GM12878 (cell line): ENCODE results near the gene IGF2BP2. TPM values are rescaled to one million over a fixed set of nuclear protein-coding genes. Genes with fewer than 3 reads are reported as not detected.

Source experiments
- ATAC-seq: fragments of 200-7000 bp; cut with Tn5 transposase; 3 replicates; pipeline ENCODE4 v1.9.1; 2020; ENCODE audit warnings: mild to moderate bottlenecking, moderate library complexity
- BruUV-seq: library from RNA; stranded (reverse); fragments of 400-500 nt; replicated peaks from 2 replicates; lab custom pipeline; 2021; lab: Mats Ljungman, UMichigan
- CTCF ChIA-PET: fragments of 300-600 bp; sonication (Branson Sonifier 250); formaldehyde crosslinking; extraction: SDS; loops from one replicate; lab custom pipeline; 2021; ENCODE audit warnings: inconsistent platforms; lab: Yijun Ruan, JAX
- POLR2A ChIA-PET: fragments of 350-600 bp; formaldehyde crosslinking; extraction: SDS; loops from one replicate; lab custom pipeline; 2021; ENCODE audit warnings: inconsistent platforms; lab: Charles Lee
- RAD21 ChIA-PET: fragments of 300-600 bp; sonication (Branson Sonifier 250); formaldehyde crosslinking; loops from one replicate; lab custom pipeline; 2023; ENCODE audit warnings: antibody characterized with exemption; ENCODE audit not compliant: unreplicated experiment; lab: Charles Lee
- SMC1A ChIA-PET: fragments of 300-600 bp; sonication (Branson Sonifier 250); formaldehyde crosslinking; loops from one replicate; lab custom pipeline; 2023; ENCODE audit not compliant: unreplicated experiment, uncharacterized antibody; lab: Charles Lee
- DNase-seq: peaks from one replicate; pipeline ENCODE4 v3.0.0-alpha.2; 2011; ENCODE audit warnings: low read depth, low spot score
- FAIRE-seq: peaks from 3 replicates; lab custom pipeline; 2011; peaks lifted over from hg19 to GRCh38; lab: Jason Lieb, UNC
- H2AFZ ChIP-seq: 2 replicates; pipeline ENCODE4 v1.6.0; 2011; ENCODE audit warnings: low read depth, low read length, control low read depth; ENCODE audit not compliant: control insufficient read depth
- H3K27ac ChIP-seq: 2 replicates; pipeline ENCODE4 v1.5.1; 2011; ENCODE audit warnings: control low read depth; ENCODE audit not compliant: control insufficient read depth, insufficient read depth
- H3K27me3 ChIP-seq, 2 experiments: replicated peaks in 1 of 2; 2 replicates each; pipeline versions ENCODE4 v1.6.0 to v1.6.1; 2011; ENCODE audit warnings: low read length in 1 of 2; ENCODE audit not compliant: control insufficient read depth in 2 of 2, insufficient read depth in 2 of 2
- H3K36me3 ChIP-seq, 2 experiments: 2 replicates each; pipeline ENCODE4 v1.5.1; 2011; ENCODE audit warnings: low read length in 1 of 2; ENCODE audit not compliant: control insufficient read depth in 2 of 2, insufficient read depth in 2 of 2
- H3K4me1 ChIP-seq: 2 replicates; pipeline ENCODE4 v1.6.1; 2011; ENCODE audit warnings: mild to moderate bottlenecking, low read length, moderate library complexity, mixed read lengths; ENCODE audit not compliant: control insufficient read depth, insufficient read depth
- H3K4me2 ChIP-seq: 2 replicates; pipeline ENCODE4 v1.6.0; 2011; ENCODE audit warnings: control low read depth; ENCODE audit not compliant: control insufficient read depth, insufficient read depth
- H3K4me3 ChIP-seq: fragments of 200-600 bp; sonication (generic); 2 replicates; pipeline ENCODE4 v1.5.1; 2016
- H3K79me2 ChIP-seq: 2 replicates; pipeline ENCODE4 v1.6.0; 2011; ENCODE audit warnings: low read length; ENCODE audit not compliant: control insufficient read depth, insufficient read depth
- H3K9ac ChIP-seq: 2 replicates; pipeline ENCODE4 v1.8.0; 2011; ENCODE audit warnings: low read length, control low read depth, mixed read lengths; ENCODE audit not compliant: control insufficient read depth, insufficient read depth
- H3K9me3 ChIP-seq: replicated peaks from 3 replicates; pipeline ENCODE4 v1.5.1; 2011; ENCODE audit warnings: mild to moderate bottlenecking, low read length; ENCODE audit not compliant: control insufficient read depth, insufficient read depth
- H4K20me1 ChIP-seq: 2 replicates; pipeline ENCODE4 v1.6.0; 2011; ENCODE audit not compliant: control insufficient read depth, insufficient read depth
- POLR2A ChIP-seq: IDR thresholded peaks from 2 replicates; pipeline ENCODE4 v1.6.1; 2011; ENCODE audit warnings: low read depth, mild to moderate bottlenecking, low read length
- RAD51 ChIP-seq: fragments of 450-650 bp; IDR thresholded peaks from 2 replicates; pipeline ENCODE4 v1.6.1; 2016; ENCODE audit warnings: moderate library complexity, mild to moderate bottlenecking, inconsistent platforms
- RFX5 ChIP-seq: IDR thresholded peaks from 2 replicates; pipeline ENCODE4 v1.6.1; 2011; ENCODE audit warnings: low read depth, low read length, improper control_type of control experiment
- TARDBP ChIP-seq: IDR thresholded peaks from 2 replicates; pipeline ENCODE4 v1.6.1; 2016; ENCODE audit warnings: borderline replicate concordance
- ZBED1 ChIP-seq: IDR thresholded peaks from 2 replicates; pipeline ENCODE4 v1.6.1; 2016; ENCODE audit warnings: borderline replicate concordance
- WGBS: methylation state at CpG from one replicate; pipeline ENCODE4 v1.1.6; 2016; ENCODE audit warnings: low lambda C conversion rate; ENCODE audit not compliant: insufficient replicate concordance, insufficient coverage; ENCODE audit errors: missing lambda C conversion rate; 5-methylcytosine and 5-hydroxymethylcytosine counted together
- in situ Hi-C: fragments of 300-500 bp; cut with MboI; formaldehyde crosslinking; loops from 9 replicates; pipeline ENCODE4 v1.14.3; 2018; ENCODE audit warnings: mixed read lengths
- intact Hi-C: fragments of 100-400 bp; cut with micrococcal nuclease; formaldehyde crosslinking; loops from one replicate; pipeline ENCODE4 v1.14.2; 2022; ENCODE audit not compliant: unreplicated experiment
- polyA plus RNA-seq, 11 experiments: library from polyadenylated mRNA; depleted of rRNA in 4 of 11; unstranded in 6 of 11; stranded (reverse) in 5 of 11; fragments of >200 nt; fragmentation: Nextera tagmentation in 4 of 11; fragmentation: Illumina TruSeq in 1 of 11; extraction: Ambion mirVana in 4 of 11; extraction: Trizol in 1 of 11; gene quantifications; 1 replicate in 1 of 11; 2 replicates in 10 of 11; pipeline versions ENCODE4 v1.2.1 to v1.2.3, GENCODE V29; 2011 to 2016; ENCODE audit warnings: inconsistent platforms in 2 of 11, missing spikeins in 2 of 11, low read depth in 1 of 11
- total RNA-seq, 4 experiments: library from RNA; depleted of rRNA in 3 of 4; stranded (reverse); fragments of >200 nt in 3 of 4; fragmentation: Illumina TruSeq in 1 of 4; extraction: Trizol in 1 of 4; gene quantifications; 2 replicates each; pipeline versions ENCODE4 v1.2.1 to v1.2.3, GENCODE V29; 2013 to 2021
- TF ChIP-seq, protein P1 (sequence below): fragments of 450-650 bp; IDR thresholded peaks from 2 replicates; pipeline ENCODE4 v1.6.1; 2017; ENCODE audit warnings: mild to moderate bottlenecking, moderate library complexity
- TF ChIP-seq, protein P2 (sequence below): fragments of 450-650 bp; IDR thresholded peaks from 2 replicates; pipeline ENCODE4 v1.6.1; 2016; ENCODE audit warnings: mild to moderate bottlenecking

Gene IGF2BP2
- total and polyA plus RNA-seq, 10 of the 15 experiments (the other 5 are each of a cell fraction or from before 2014, with no cell fraction given) = 0.25 to 0.72 TPM; not detected in 8

DNA sequence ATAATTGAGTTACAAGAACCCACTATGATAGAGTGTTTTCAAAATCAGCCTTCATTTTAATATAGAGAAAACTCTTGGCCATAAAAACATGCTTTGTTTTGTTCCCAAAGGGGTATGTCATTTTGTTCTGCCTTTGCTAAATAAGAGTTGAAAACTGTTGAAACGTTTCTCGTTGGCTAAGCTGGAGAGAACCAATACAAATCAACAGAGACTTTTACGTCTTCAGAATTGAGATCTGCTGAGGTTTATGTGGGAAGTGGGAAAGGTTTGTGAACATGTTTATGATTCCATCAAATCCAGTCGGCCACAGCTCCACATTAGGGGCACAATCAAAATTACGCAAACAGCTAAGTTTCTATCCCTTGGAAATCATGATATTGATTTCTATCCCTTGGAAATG, 102.0 kb downstream of the IGF2BP2 start:
- Histone ChIP-seq H3K36me3 (no peaks in the 10 kb centered on the region), H3K9me3 (no peaks in the 10 kb centered on the region), H3K4me2 (no peak overlapping the region), H4K20me1 (no peaks in the 10 kb centered on the region), H3K9ac (no peak overlapping the region), H3K4me1 (peaks cover 3% of the 10 kb centered on the region; the same call in 1 of the 2 replicates), H3K4me3 (no peak overlapping the region), H3K79me2 (no peaks in the 10 kb centered on the region), H2AFZ (no peak overlapping the region), H3K27ac (no peak overlapping the region), H3K27me3 (peaks cover 2 to 5% of the 10 kb centered on the region in 2 experiments; a peak in 2 of 4 replicates)
- in situ Hi-C loops (no loop called here), intact Hi-C loops (no loop called here)
- TF ChIP-seq, protein P1, sequence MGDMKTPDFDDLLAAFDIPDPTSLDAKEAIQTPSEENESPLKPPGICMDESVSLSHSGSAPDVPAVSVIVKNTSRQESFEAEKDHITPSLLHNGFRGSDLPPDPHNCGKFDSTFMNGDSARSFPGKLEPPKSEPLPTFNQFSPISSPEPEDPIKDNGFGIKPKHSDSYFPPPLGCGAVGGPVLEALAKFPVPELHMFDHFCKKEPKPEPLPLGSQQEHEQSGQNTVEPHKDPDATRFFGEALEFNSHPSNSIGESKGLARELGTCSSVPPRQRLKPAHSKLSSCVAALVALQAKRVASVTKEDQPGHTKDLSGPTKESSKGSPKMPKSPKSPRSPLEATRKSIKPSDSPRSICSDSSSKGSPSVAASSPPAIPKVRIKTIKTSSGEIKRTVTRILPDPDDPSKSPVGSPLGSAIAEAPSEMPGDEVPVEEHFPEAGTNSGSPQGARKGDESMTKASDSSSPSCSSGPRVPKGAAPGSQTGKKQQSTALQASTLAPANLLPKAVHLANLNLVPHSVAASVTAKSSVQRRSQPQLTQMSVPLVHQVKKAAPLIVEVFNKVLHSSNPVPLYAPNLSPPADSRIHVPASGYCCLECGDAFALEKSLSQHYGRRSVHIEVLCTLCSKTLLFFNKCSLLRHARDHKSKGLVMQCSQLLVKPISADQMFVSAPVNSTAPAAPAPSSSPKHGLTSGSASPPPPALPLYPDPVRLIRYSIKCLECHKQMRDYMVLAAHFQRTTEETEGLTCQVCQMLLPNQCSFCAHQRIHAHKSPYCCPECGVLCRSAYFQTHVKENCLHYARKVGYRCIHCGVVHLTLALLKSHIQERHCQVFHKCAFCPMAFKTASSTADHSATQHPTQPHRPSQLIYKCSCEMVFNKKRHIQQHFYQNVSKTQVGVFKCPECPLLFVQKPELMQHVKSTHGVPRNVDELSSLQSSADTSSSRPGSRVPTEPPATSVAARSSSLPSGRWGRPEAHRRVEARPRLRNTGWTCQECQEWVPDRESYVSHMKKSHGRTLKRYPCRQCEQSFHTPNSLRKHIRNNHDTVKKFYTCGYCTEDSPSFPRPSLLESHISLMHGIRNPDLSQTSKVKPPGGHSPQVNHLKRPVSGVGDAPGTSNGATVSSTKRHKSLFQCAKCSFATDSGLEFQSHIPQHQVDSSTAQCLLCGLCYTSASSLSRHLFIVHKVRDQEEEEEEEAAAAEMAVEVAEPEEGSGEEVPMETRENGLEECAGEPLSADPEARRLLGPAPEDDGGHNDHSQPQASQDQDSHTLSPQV = no peak
- TF ChIP-seq ZBED1 = no peak
- no peak for TF ChIP-seq POLR2A
- no peak for TF ChIP-seq TARDBP
- no peak for TF ChIP-seq RAD51
- no peak for TF ChIP-seq RFX5
- TF ChIP-seq, protein P2, sequence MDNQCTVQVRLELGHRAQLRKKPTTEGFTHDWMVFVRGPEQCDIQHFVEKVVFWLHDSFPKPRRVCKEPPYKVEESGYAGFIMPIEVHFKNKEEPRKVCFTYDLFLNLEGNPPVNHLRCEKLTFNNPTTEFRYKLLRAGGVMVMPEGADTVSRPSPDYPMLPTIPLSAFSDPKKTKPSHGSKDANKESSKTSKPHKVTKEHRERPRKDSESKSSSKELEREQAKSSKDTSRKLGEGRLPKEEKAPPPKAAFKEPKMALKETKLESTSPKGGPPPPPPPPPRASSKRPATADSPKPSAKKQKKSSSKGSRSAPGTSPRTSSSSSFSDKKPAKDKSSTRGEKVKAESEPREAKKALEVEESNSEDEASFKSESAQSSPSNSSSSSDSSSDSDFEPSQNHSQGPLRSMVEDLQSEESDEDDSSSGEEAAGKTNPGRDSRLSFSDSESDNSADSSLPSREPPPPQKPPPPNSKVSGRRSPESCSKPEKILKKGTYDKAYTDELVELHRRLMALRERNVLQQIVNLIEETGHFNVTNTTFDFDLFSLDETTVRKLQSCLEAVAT = no peak
- no peak for FAIRE-seq
- CTCF ChIA-PET = interaction anchor here (1.7 to 2.3 kb wide), 2 partner anchors 12 to 44 kb away, joined by 6 to 8 read pairs; no protein-coding TSS in a partner anchor
- POLR2A ChIA-PET = no interaction called here
- BruUV-seq = no TSS peak
- SMC1A ChIA-PET = no interaction called here
- RAD21 ChIA-PET = no interaction called here
- no peak for DNase-seq
- whole genome bisulfite sequencing = 32% methylated on average over 5 of the region's 5 CpGs
- ATAC-seq = no peak
